Neural cell (in vitro differentiated cells): ENCODE results near the gene SPTA1.

Experiments used
- SMC3 ChIP-seq: fragments of 450-650 bp; conservative IDR thresholded peaks from 2 replicates; pipeline ENCODE4 v1.6.1; 2014; ENCODE audit warnings: antibody characterized with exemption, mild to moderate bottlenecking, moderate library complexity; ENCODE audit not compliant: poor library complexity
- TF ChIP-seq, protein P1 (sequence below): IDR thresholded peaks from 2 replicates; pipeline ENCODE4 v1.6.1; 2012; ENCODE audit warnings: borderline replicate concordance

DNA sequence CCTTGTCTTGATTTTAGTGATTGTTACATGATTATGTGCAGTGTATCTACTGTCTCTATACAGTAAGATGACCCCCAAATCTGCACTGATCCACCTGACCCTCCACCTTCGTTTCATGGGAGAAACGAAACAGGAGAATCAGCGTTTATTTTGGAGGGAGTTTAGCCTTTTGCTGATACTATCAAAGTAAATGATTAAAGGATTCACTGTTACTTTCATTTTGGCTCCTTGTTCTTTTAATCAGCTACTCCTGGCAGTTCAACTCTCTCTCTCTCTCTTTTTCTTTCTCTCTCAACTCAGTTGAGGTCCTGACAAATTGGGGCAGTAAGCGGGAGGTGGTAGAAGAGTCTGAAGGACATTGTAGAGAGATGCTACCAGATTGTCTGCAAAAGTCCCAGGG, 43.9 kb upstream of the SPTA1 start:
- TF ChIP-seq, protein P1, sequence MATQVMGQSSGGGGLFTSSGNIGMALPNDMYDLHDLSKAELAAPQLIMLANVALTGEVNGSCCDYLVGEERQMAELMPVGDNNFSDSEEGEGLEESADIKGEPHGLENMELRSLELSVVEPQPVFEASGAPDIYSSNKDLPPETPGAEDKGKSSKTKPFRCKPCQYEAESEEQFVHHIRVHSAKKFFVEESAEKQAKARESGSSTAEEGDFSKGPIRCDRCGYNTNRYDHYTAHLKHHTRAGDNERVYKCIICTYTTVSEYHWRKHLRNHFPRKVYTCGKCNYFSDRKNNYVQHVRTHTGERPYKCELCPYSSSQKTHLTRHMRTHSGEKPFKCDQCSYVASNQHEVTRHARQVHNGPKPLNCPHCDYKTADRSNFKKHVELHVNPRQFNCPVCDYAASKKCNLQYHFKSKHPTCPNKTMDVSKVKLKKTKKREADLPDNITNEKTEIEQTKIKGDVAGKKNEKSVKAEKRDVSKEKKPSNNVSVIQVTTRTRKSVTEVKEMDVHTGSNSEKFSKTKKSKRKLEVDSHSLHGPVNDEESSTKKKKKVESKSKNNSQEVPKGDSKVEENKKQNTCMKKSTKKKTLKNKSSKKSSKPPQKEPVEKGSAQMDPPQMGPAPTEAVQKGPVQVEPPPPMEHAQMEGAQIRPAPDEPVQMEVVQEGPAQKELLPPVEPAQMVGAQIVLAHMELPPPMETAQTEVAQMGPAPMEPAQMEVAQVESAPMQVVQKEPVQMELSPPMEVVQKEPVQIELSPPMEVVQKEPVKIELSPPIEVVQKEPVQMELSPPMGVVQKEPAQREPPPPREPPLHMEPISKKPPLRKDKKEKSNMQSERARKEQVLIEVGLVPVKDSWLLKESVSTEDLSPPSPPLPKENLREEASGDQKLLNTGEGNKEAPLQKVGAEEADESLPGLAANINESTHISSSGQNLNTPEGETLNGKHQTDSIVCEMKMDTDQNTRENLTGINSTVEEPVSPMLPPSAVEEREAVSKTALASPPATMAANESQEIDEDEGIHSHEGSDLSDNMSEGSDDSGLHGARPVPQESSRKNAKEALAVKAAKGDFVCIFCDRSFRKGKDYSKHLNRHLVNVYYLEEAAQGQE, result no peak
- no peak for TF ChIP-seq SMC3
